ENCODE measurements around the gene SRGAP1. TPM values are rescaled to one million over a fixed set of nuclear protein-coding genes. Genes with fewer than 3 reads are reported as not detected.
"Not testable (repeated sequence)": the region's sequence is repeated elsewhere in the genome, so short reads cannot be mapped to it uniquely, and the experiment has no call there.

Gene SRGAP1
- total RNA-seq, 1 experiment from 2014 or later: 4.2 TPM

DNA sequence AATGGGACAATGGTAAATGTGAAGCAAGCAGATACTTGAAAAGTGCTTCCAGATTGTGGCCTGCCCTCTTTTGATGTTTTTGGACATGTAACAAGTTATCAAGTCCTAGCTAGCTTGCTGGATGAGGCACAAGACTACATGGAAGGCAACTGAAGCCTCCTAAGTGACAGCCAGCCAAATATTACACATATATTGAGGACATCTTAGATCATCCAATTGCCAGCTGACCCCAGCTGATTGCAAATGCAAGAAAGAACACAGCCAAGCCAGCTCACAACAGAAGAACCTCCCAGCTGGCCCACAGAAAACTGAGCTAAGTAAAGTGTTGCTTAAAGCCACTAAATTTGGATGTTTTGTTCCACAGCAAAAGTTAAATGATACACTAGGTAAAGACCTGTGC lies 156.9 kb downstream of the SRGAP1 start:
- DNase-seq (ENCODE audit: low read depth): no peak

DNA sequence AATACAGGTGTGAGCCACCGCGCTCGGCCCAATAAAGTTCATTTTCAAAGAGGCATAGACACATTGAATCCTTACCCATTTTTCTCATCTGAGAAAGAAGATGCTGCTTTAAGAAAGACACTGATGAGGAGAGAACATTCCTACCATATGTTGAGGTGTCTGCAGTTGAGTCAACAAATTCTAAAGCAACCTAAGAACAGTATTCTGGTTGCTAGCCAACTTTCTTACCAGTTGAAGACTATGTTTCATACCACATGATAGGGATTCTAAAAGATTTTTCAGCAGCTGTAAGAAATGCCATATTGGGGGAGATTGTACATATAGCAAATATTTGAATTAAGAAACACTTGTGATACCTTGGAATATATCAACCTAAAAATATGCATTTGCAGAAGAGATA lies 160.1 kb downstream of the SRGAP1 start:
- peak; percentile 53 for DNase-seq (ENCODE audit: low read depth)

DNA sequence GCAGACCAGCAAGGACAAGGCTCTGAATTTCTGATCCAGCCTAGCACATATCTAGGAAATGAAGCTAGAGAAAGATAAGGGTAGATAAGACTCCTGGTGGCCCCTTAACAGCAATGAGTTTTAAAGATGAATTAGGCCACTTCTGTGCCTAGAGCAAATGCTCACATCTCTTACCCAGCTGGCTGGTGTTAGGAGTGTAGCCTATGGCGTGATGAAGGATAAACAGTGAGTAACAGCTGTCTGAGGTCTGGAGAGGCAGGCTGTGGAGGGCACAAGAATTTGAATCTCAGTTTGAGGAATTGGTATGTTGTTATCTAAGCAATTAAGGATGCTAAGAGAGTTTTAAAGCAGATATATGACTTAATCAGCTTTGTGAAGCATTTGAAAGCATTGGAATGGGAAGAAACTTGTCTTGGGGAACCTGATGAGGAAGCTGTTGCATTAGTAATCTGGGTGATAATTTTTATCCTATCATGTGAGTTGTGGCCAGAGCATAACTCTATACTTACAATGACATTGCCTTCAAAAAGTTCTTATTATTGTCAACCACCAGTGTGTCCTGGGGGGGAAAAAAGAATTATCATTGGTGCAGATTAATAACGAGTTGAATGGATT lies 161.8 kb downstream of the SRGAP1 start:
- DNase-seq (ENCODE audit: low read depth): peak; percentile 86

DNA sequence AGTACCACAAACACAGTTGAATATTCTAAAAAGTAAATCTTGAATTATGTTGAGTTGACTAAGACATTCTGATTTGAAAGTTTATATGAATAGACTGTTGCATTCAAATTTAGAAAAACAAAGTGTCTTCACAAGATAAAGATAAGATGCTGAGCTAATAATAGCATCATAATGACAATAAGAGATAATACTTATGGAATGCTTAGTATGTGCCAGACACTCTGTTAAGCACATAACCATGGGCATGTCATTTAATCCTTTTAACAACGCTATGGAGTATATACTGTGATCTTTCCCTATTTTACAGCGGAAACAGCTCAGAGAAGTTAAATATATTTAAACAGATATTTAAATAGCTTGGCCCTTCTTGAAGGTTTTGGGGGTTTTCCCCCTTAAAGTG lies 163.4 kb downstream of the SRGAP1 start:
- no peak for DNase-seq (ENCODE audit: low read depth)

DNA sequence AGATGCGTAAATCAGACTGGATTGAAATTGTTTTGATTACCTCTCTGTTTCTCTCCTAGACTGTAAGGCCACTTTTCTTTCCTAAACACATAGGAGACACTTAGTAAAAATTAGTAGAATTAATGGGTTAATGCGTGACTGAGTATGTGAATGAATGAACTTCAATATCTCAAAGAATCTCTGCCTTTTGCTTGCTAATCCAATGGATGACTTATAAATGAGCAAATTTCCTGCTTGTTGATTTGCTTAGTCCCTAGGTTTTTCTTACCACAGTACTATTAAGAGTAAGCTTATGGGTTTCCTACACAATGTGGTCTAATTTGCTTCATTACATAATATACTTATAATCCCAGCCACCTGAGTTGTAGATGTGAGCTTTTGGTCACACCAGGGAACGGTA lies 164.1 kb downstream of the SRGAP1 start:
- no peak for DNase-seq (ENCODE audit: low read depth)

DNA sequence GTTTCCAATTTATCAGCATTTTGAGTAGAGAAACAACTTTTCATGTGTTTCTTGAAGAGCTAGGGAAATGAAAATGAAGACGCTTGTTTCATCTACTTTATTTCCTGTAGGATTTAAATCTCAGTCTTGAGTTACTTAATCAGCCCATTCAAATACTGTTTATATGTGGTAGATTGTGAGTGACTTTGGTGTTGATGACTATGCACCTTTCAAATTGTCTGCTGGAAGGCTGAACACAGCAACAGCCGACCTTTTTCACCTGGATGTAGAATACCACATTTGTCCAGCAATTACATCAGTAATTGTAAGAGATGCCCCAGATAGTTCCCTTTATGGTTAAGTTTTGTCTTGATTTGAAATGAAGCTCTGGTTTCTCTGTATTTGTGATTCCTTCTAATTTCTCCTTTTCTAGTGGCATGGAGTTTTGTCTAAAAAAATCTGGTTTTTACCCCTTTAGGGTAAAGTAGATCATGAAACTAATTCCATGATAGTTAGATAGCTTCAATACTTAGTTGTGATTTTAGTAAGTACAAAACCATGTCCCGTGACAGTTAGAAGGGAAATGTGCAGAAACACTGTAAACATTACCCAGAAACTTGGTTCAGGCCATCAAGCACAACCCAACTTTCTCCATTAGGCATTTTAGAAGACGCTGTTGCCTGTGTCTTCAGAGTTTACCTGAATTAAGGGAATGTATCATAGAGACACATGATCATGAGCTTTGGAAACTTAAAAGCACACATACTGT lies 165.0 kb downstream of the SRGAP1 start:
- DNase-seq (ENCODE audit: low read depth): no peak

DNA sequence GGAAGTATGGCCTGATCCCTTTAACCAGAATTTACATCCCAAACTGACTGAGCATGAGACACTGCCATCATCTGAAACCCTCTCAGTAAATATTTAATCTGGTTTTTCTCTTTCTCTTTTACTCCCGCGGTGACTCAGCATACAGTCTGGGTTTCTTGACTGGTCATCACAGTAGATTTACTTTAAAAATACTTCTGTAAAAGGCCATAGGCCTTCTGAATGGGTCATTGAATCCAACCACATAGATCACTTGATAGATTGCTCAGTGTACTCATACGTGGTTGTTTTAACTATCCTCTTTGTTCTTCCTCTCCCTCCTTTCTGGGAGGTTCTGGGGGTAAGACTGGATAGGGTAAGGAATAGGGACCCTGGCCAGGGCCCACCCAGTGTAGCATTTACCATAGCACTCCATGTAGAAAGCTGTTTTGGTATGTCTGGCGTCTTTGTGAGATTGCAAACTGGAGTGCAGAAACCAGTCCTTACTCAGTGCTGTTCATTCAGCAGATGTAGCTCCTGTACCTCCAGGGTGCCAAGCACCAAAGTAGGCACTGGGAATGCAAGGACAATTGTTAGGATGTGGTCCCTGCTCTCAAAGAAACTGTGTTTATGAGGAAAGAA lies 165.7 kb downstream of the SRGAP1 start:
- DNase-seq (ENCODE audit: low read depth): peak; percentile 65

DNA sequence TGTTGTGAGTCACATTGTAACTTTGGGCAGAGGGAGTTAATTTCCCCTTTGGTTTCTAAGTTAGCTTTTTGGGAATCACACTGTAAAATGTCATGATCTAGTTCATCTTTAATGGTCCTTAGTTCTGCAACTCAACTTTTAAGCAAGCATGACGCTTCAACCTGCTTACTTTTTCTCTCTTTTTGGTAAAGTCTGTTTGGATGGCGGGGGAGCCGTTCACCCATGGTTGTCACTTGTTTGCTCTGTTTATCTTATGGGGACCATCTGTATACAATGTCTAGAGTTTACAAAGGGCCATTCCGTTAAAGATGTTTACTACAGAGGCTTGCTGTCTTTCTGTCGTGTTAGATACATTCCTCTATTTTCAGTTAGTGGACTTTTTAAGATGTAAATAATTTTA lies 172.0 kb downstream of the SRGAP1 start:
- no peak for DNase-seq (ENCODE audit: low read depth)

DNA sequence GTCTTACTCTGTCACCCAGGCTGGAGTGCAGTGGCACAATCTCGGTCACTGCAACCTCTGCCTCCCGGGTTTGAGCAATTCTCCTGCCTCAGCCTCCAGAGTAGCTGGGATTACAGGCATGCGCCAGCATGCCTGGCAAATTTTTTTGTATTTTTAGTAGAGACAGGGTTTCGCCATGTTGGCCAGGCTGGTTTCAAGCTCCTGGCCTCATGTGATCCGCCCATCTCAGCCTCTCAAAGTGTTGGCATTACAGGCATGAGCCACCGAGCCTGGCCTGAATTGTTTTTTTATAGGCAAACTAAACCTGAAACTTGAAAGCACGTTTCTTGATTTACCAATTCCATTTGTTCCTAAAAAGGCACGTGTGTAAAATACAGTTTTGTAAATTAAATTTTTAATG lies 173.6 kb downstream of the SRGAP1 start:
- not testable (repeated sequence) for DNase-seq (ENCODE audit: low read depth)

DNA sequence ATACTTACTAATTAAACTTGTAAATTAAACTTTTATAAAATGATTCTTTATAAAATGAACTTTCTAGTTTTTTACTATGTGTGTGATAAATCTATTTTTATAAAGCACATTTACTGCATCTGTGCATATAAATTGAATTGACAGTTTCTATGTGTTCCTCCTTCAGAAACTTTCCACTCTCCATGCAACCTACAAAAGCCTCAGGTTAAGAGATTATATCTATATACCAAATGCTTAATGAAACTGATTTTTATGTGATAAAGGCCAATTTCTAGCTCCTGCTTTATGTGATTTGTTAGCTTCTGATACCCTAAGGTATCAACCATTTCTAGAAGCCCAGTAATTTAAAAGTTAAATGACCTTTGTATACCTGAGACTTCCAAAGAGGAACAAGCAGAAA lies 174.0 kb downstream of the SRGAP1 start:
- no peak for DNase-seq (ENCODE audit: low read depth)

DNA sequence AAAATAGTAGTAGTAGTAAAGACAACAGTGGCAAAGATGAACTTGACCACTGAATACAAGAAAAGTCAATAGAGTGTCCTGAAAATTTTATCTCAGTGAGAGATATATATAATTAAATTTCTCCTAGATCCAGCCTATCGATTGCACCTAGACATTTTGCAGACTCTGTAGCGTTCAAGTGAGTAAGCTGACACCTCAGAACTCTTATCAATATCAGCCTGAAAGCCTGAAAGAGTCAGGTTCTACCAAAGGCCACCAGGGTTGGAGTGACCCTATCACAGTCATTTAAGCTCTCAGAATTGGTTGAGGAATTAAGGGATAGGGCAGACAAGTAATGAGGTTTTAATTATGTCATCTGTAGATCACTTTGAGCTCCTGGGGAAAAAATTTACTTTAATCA lies 174.6 kb downstream of the SRGAP1 start:
- no peak for DNase-seq (ENCODE audit: low read depth)

DNA sequence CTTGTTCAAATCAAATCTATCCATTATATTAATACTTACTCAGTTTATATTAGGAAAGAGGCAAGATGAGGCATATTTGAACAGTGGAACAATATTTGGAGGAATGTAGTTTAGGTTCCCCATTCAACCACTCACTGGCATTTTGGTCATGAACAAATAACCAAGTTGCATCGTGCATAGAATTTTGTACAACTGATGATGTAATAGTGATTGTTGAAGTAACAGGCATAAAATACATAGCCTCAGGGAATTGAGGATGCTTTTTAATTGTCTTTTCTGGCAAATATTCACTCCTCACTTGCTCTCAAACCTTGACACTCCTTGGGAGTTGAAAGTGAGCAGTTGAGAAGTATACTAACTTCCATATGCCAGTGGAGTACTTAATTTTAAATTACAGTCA lies 175.2 kb downstream of the SRGAP1 start:
- no peak for DNase-seq (ENCODE audit: low read depth)

DNA sequence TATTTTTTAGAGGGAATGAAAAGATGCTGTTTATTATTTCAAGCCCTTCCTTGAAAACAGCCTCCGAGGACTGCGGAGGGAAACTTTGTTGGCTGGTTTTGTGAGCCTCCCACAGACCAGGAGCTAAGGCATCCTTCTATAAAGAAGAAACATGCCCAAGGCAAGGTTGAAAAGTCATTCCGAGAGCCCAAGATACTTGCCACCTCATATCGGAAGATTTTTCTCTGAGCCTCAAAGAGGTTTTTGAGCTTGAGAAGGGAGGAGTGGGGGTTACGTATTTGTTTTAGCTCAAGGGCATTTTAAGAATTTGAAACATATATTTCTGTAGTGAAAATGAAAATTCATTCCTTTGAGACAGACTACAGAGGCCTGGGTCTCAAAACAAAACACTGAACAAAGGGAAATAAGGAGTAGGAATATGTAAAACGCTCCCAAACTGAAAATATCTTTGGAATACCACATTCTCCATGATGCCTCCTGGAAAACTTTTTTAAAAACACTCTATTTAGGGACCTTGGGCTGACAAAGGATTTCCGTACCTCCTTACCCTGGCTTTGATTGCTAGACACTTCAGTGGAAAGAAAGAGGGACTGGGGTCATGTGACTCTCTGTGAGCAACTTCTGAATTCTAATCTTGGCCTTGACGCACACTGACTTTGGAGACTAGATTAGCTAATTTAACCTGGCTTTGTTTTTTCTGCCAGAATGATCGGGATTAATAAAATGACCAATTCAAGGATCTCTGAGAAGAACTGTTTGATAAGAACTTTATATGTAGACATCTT lies 180.9 kb downstream of the SRGAP1 start:
- no peak for DNase-seq (ENCODE audit: low read depth)

DNA sequence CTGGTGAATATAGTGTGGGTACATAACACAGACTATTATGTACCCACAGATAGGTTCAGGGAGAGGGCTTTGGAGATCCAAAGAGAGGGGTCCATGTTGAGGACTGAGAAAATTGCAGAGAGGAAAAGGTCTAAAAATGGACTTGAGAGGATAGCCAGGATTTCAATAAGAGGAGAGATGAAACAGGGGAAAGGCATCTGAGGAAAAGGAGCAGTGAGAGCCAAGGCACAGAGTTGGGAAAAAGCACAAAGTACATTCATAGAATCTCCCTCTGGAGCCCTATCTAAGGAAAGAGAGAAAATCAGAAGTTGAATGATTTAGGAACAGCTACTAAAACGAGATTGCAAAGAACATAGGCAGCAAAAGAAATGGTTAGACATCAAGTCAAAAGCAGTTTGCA lies 182.8 kb downstream of the SRGAP1 start:
- DNase-seq (ENCODE audit: low read depth): no peak

DNA sequence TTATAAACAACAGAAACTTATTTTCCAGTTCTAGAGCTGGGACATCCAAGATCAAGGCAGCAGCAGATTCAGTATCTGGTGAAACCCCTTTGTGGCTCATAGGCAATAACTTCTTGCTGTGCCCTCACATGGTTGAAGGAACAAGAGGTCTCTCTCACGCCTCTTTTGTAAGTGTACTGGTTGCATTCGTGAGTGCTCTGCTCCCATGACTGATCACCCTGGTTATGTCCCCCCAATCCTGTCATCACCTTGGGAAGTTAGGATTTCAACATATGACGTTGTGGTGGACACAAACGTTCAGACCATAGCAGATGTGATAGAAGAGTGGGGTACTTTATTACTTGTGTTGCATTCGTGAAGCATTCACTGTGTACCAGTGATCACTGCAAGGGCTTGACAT lies 184.0 kb downstream of the SRGAP1 start:
- DNase-seq (ENCODE audit: low read depth): no peak

DNA sequence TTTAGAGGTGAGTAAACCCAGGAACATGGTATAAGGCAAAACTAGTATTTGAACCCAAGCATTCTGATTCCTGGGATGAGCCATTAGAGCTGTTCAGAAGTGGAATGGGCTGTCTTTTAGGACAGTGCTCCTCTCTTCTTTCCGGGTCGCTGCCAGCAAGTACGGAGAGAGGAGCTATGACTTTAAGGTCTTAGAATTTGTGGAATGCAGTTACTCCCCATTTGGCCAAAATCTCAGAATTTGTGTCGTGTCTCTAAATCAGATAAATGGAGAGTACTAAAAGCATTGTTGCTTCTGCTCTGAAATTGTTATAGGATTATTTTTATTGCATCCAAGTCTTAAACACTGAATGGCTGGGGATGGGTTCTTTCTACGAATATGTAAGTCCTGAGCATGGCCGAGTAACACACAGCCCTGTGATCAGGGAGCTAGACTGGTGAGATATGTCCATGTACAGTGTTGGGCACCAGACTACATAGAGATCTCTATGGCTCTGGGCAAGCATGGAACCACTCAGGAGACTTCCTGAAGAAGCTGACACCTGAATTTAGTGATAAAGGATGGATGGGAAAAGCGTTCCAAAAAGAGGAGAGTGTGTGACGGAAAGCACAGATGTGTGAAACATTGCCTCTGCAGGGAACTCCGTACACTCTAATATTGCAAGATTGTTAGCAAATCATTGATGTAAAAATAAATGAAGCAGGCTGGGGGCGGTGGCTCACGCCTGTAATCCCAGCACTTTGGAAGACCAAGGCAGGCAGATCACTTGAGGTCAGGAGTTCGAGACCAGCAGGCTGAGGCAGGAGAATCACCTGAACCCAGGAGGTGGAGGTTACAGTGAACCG lies 184.7 kb downstream of the SRGAP1 start:
- DNase-seq (ENCODE audit: low read depth): peak; percentile 19

DNA sequence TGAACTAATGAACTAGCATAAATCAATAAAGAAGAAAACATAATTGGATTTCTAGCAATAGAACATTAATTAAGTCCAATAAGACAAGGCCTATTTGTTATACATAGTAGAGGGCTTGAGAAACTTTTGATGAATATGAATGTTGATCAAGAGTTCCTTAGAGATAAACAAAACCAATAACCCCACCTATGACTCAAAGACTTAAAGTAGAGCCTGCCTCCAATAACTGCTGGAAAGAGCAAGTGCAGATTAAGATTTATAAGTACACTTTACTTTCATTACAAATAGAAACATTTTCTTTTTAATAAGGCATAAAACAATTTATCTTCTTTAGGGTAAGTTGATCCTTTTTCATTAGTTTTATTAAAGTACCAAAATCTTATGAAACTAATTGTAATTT lies 185.7 kb downstream of the SRGAP1 start:
- DNase-seq (ENCODE audit: low read depth): no peak

DNA sequence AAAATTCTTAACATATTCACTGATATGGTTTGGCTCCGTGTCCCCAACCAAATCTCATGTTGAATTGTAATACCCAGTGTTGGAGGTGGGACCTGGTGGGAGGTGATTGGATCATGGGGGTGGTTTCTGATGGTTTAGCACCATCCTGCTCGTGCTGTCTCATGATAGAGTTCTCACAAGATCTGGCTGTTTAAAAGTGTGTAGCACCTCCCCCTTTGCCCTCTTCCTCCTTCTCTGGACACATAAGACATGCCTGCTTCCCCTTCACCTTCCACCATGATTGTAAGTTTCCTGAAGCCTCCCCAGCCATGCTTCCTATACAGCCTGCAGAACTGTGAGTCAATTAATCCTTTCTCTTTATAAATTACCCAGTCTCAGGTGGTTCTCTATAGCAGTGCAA lies 189.6 kb downstream of the SRGAP1 start:
- not testable (repeated sequence) for DNase-seq (ENCODE audit: low read depth)

DNA sequence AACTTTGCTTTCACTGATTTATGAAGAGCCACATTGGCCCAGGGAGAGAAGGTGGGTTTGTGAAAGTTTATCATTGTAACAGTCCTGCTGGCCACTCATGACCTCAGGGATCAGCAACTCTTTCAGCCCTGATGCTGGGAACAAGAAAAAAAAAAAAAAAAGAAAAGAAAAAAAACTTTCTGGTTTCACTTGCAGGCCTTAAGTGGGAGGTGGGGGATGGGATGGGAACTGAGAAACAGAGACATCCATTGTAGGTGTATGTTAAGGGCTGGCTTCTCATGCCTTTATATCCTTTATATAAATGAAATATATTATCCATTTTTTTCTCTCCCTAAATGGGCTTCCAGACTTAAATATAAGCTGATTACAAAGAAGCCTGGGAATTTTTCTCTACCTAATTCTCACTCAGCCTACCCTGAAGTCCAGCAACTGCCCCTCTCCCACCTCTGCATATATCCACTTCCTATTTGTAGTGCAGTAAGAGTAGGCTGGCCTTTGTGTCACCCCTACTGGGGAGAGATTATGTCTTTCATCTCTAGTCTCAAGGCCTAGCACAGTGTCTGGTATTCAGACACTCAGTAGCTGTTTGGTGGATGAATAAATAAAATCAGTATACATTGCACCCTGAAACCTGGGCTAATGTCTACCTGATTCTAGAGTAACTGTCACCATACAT lies 190.5 kb downstream of the SRGAP1 start:
- DNase-seq (ENCODE audit: low read depth): no peak

DNA sequence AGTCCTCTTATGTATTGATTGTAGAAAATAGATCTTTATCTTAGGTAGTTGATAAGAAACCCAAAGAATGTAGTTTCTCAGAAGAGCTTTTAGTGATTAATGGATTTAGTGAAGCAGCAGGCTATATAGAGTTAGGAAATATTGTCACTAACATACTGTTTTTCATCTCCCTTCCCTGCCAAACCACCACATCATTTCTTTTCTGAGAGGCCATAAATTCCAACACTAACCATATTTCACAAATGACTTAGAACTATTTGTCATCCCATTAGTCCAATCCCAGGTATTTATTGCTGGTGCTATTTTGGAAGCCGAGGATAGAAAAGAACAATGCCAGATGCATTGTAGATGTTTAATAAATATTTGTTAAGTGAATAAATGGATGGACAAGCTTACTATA lies 191.9 kb downstream of the SRGAP1 start:
- DNase-seq (ENCODE audit: low read depth): no peak
